ENCODE results near the gene NEMP2. TPM values are rescaled to one million over a fixed set of nuclear protein-coding genes. Genes with fewer than 3 reads are reported as not detected.

The NEMP2 gene
- total and polyA plus RNA-seq, 2 of the 8 experiments (the other 6 are each of a cell fraction or from before 2014, with no cell fraction given) = 3.1 to 5.3 TPM

- H3K9me3 ChIP-seq (ENCODE audit: insufficient read depth in 2 of 2, low read depth in 1 of 2, low read length in 1 of 2) = no peaks in the 10 kb centered on the region
- no peak overlapping the region for H4K8ac ChIP-seq (ENCODE audit: extremely low read depth, insufficient read depth, low read length)
- H3K4me2 ChIP-seq (ENCODE audit: insufficient read depth in 1 of 2, low read depth in 2 of 2, low read length in 2 of 2) = no peak overlapping the region
- H3K4me3 ChIP-seq (ENCODE audit: extremely low read depth in 1 of 4, insufficient read depth in 2 of 4, low read depth in 3 of 4, low read length in 4 of 4) = no peak overlapping the region
- CTCF ChIA-PET (ENCODE audit: partially characterized antibody) = no interaction called here
- no peak overlapping the region for H2BK5ac ChIP-seq (ENCODE audit: low read depth, low read length)
- DNase-seq (ENCODE audit: low read depth in 1 of 2, low spot score in 2 of 2) = no peak
- H3K56ac ChIP-seq (replicated peaks; ENCODE audit: insufficient read length, low read depth, low read length) = no peak overlapping the region
- H4K20me1 ChIP-seq (replicated peaks in 1 of 2; ENCODE audit: control insufficient read depth in 1 of 2, insufficient read depth in 2 of 2, low read length in 2 of 2) = no peaks in the 10 kb centered on the region
- no peak overlapping the region for H2AK5ac ChIP-seq (ENCODE audit: low read depth, low read length)
- H3K9ac ChIP-seq (replicated peaks in 1 of 4; ENCODE audit: extremely low read depth in 1 of 4, low read depth in 3 of 4, low read length in 3 of 4) = no peak overlapping the region
- H4K5ac ChIP-seq (ENCODE audit: insufficient read length, low read depth, low read length) = no peak overlapping the region
- H2BK15ac ChIP-seq (ENCODE audit: low read length) = no peak overlapping the region
- WGBS, 2 experiments (ENCODE audit: extremely low coverage in 1 of 2, insufficient coverage in 1 of 2, insufficient read length in 1 of 2, insufficient replicate concordance in 2 of 2, low coverage in 1 of 2, low lambda C conversion rate in 2 of 2, missing lambda C conversion rate in 1 of 2) = 96% methylated on average over 3 of the region's 3 CpGs; no CpG with 5 or more reads in 1 of the 2 experiments
- no peak overlapping the region for H3K27ac ChIP-seq (ENCODE audit: low read depth, low read length)
- H3K23ac ChIP-seq (ENCODE audit: insufficient read length) = no peak overlapping the region
- FAIRE-seq = no peak
- H3K27me3 ChIP-seq (replicated peaks in 1 of 4; ENCODE audit: control insufficient read depth in 3 of 4, extremely low read depth in 1 of 4, insufficient read depth in 3 of 4, low read length in 3 of 4) = no peaks in the 10 kb centered on the region
- no peak overlapping the region for H4K91ac ChIP-seq (replicated peaks; ENCODE audit: insufficient read length, low read length)
- no peak overlapping the region for H3K4ac ChIP-seq (replicated peaks; ENCODE audit: insufficient read length, low read depth, low read length)
- H2AFZ ChIP-seq (ENCODE audit: low read length) = no peak overlapping the region
- no peaks in the 10 kb centered on the region for H3K79me1 ChIP-seq (ENCODE audit: low read depth, low read length)
- H2BK120ac ChIP-seq (replicated peaks; ENCODE audit: low read depth, low read length) = no peak overlapping the region
- H3K23me2 ChIP-seq (ENCODE audit: low read depth, low read length) = no peaks in the 10 kb centered on the region
- TF ChIP-seq SP4 (IDR thresholded peaks at IDR 0.05; ENCODE audit: low read length) (no peak), HDAC2 (IDR thresholded peaks at IDR 0.05; ENCODE audit: borderline replicate concordance in 1 of 2, low read depth in 2 of 2, low read length in 2 of 2) (no peak), POLR2A (IDR thresholded peaks at IDR 0.05; ENCODE audit: control extremely low read depth in 1 of 2, low read depth in 2 of 2, low read length in 2 of 2) (no peak), SIX5 (IDR thresholded peaks at IDR 0.05; ENCODE audit: low read depth, low read length) (no peak)
- POLR2A ChIA-PET (ENCODE audit: partially characterized antibody) = no interaction called here
- peaks cover 0 to 1% (median 0%) of the 10 kb centered on the region in 4 experiments; a peak in 1 of 7 replicates for H3K4me1 ChIP-seq (replicated peaks in 1 of 4; ENCODE audit: control insufficient read depth in 3 of 4, insufficient read depth in 4 of 4, low read length in 3 of 4)
- H3K79me2 ChIP-seq (ENCODE audit: control insufficient read depth in 1 of 2, insufficient read depth in 2 of 2, low read length in 2 of 2) = no peaks in the 10 kb centered on the region
- no peak overlapping the region for H3K14ac ChIP-seq (ENCODE audit: insufficient read length)
- no peak overlapping the region for H2BK12ac ChIP-seq (ENCODE audit: low read depth, low read length)
- H2BK20ac ChIP-seq (ENCODE audit: low read length) = no peak overlapping the region
- no peaks in the 10 kb centered on the region; a peak in 2 of 8 replicates for H3K36me3 ChIP-seq (ENCODE audit: control insufficient read depth in 2 of 4, insufficient read depth in 4 of 4, low read length in 3 of 4)
- H3K18ac ChIP-seq (ENCODE audit: extremely low read depth, low read length) = no peak overlapping the region
Observed at GRCh38 chr2:190504912-190505311, 29.6 kb downstream of the NEMP2 start.

Measured in H1 (cell line).